Ascending aorta (tissue), 2 donors: ENCODE data around the gene RELCH. TPM values are rescaled to one million over a fixed set of nuclear protein-coding genes. Genes with fewer than 3 reads are reported as not detected.

Experiments used
- DNase-seq, 2 donors: peaks; one replicate each; pipeline ENCODE4 v3.0.0-alpha.2; 2019; ENCODE audit warnings: low spot score in 2 of 2
- H3K27ac ChIP-seq, 2 donors: fragments of 200-600 bp; sonication (generic); one replicate each; pipeline ENCODE4 v1.5.1; 2016 to 2017; ENCODE audit warnings: mild to moderate bottlenecking in 1 of 2
- H3K27me3 ChIP-seq: fragments of 200-600 bp; sonication (generic); one replicate; pipeline ENCODE4 v1.5.1; 2017
- H3K36me3 ChIP-seq, 2 donors: fragments of 200-600 bp; sonication (generic); one replicate each; pipeline ENCODE4 v1.5.1; 2016
- H3K4me1 ChIP-seq, 2 donors: fragments of 200-600 bp; sonication (generic); one replicate each; pipeline ENCODE4 v1.5.1; 2016 to 2017; ENCODE audit warnings: mild to moderate bottlenecking in 1 of 2
- H3K4me3 ChIP-seq, 2 donors: fragments of 200-600 bp; sonication (generic); one replicate each; pipeline ENCODE4 v1.5.1; 2016 to 2017; ENCODE audit warnings: mild to moderate bottlenecking in 1 of 2
- H3K9me3 ChIP-seq, 2 donors: fragments of 200-600 bp; sonication (generic); one replicate each; pipeline ENCODE4 v1.5.1; 2016
- CTCF ChIP-seq, 3 experiments: fragments of 200-600 bp in 2 of 3; fragments of 450-650 bp in 1 of 3; sonication (generic) in 2 of 3; IDR thresholded peaks; one replicate each; pipeline ENCODE4 v1.5.1; 2016 to 2019; ENCODE audit warnings: antibody characterized with exemption in 3 of 3, mild to moderate bottlenecking in 1 of 3, moderate library complexity in 1 of 3
- intact Hi-C: fragments of 100-400 bp; cut with DNase I; formaldehyde crosslinking; loops from one replicate; pipeline ENCODE4 v1.15.1; 2023
- total RNA-seq: library from RNA; depleted of rRNA; stranded (reverse); fragments of >200 nt; gene quantifications from one replicate; pipeline ENCODE4 v1.1.0, GENCODE V29; 2016

RELCH gene
- total RNA-seq, 1 donor from 2014 or later: 26.4 TPM

- DNase-seq: no peak
- Histone ChIP-seq H3K4me1 (no peaks in the 10 kb centered on the region), H3K27me3 (no peaks in the 10 kb centered on the region), H3K27ac (no peak overlapping the region), H3K36me3 (no peaks in the 10 kb centered on the region), H3K4me3 (no peak overlapping the region), H3K9me3 (no peaks in the 10 kb centered on the region)
- intact Hi-C loops: no loop called here
- no peak for TF ChIP-seq CTCF (IDR thresholded peaks at IDR 0.05)
These were observed 155.8 kb downstream of the RELCH start for GRCh38 chr18:62342884-62343283.

- DNase-seq: no peak
These were observed 156.3 kb downstream of the RELCH start for GRCh38 chr18:62343316-62343715.

GRCh38 chr18:62345909-62346308 lies 158.9 kb downstream of the RELCH start:
- Histone ChIP-seq H3K4me3 (no peak overlapping the region), H3K27me3 (no peaks in the 10 kb centered on the region), H3K36me3 (no peaks in the 10 kb centered on the region), H3K4me1 (no peaks in the 10 kb centered on the region), H3K9me3 (no peaks in the 10 kb centered on the region), H3K27ac (no peak overlapping the region)
- DNase-seq: no peak
- intact Hi-C loops: no loop called here
- TF ChIP-seq CTCF (IDR thresholded peaks at IDR 0.05): no peak

More at GRCh38 chr18:62343316-62343715, 156.3 kb downstream of the RELCH start:
- Histone ChIP-seq H3K27me3 (no peaks in the 10 kb centered on the region), H3K36me3 (no peaks in the 10 kb centered on the region), H3K9me3 (no peaks in the 10 kb centered on the region), H3K27ac (no peak overlapping the region), H3K4me1 (no peaks in the 10 kb centered on the region), H3K4me3 (no peak overlapping the region)
- intact Hi-C loops: no loop called here
- TF ChIP-seq CTCF (IDR thresholded peaks at IDR 0.05): no peak

GRCh38 chr18:62346333-62347088 lies 159.5 kb downstream of the RELCH start:
- TF ChIP-seq CTCF (IDR thresholded peaks at IDR 0.05): no peak
- H3K4me3 ChIP-seq: no peak overlapping the region
- no peaks in the 10 kb centered on the region for H3K27me3 ChIP-seq
- H3K4me1 ChIP-seq: no peaks in the 10 kb centered on the region
- intact Hi-C loops: no loop called here
- no peaks in the 10 kb centered on the region for H3K36me3 ChIP-seq
- no peak overlapping the region for H3K27ac ChIP-seq
- H3K9me3 ChIP-seq: no peaks in the 10 kb centered on the region
- DNase-seq: no peak

- Histone ChIP-seq H3K4me1 (no peaks in the 10 kb centered on the region), H3K4me3 (no peak overlapping the region), H3K27ac (no peak overlapping the region), H3K9me3 (no peaks in the 10 kb centered on the region), H3K27me3 (no peaks in the 10 kb centered on the region), H3K36me3 (no peaks in the 10 kb centered on the region)
- no peak for TF ChIP-seq CTCF (IDR thresholded peaks at IDR 0.05)
- intact Hi-C loops: no loop called here
- DNase-seq: no peak
These were observed 160.0 kb downstream of the RELCH start for GRCh38 chr18:62347089-62347506.
